KMS-11 (cell line): ENCODE results near the gene RASGEF1B.

Source experiments
- H2AFZ ChIP-seq: fragments of 200-600 bp; sonication (generic); 2 replicates; pipeline ENCODE4 v1.6.1; 2016; ENCODE audit warnings: antibody characterized with exemption, mixed run types, low read depth
- H3K27ac ChIP-seq: fragments of 200-600 bp; sonication (generic); 2 replicates; pipeline ENCODE4 v1.6.1; 2016; ENCODE audit warnings: mild to moderate bottlenecking, mixed run types
- H3K27me3 ChIP-seq: fragments of 200-600 bp; sonication (generic); 2 replicates; pipeline ENCODE4 v1.6.1; 2017; ENCODE audit warnings: mild to moderate bottlenecking, low read depth, mixed run types, moderate library complexity; ENCODE audit not compliant: insufficient read depth
- H3K36me3 ChIP-seq: fragments of 200-600 bp; sonication (generic); 2 replicates; pipeline ENCODE4 v1.6.1; 2017; ENCODE audit warnings: mild to moderate bottlenecking, mixed run types; ENCODE audit not compliant: insufficient read depth
- H3K4me1 ChIP-seq: fragments of 200-600 bp; sonication (generic); 2 replicates; pipeline ENCODE4 v1.6.1; 2016; ENCODE audit warnings: mild to moderate bottlenecking, low read depth, mixed run types; ENCODE audit not compliant: poor library complexity, severe bottlenecking
- H3K4me2 ChIP-seq: fragments of 200-600 bp; sonication (generic); 2 replicates; pipeline ENCODE4 v1.7.0; 2016; ENCODE audit warnings: mild to moderate bottlenecking, mixed run types
- H3K4me3 ChIP-seq: fragments of 200-600 bp; sonication (generic); IDR thresholded peaks from 2 replicates; pipeline ENCODE4 v1.6.1; 2017; ENCODE audit warnings: low read depth, low read length, mixed read lengths; ENCODE audit not compliant: insufficient read depth
- H3K79me2 ChIP-seq: fragments of 200-600 bp; sonication (generic); 2 replicates; pipeline ENCODE4 v1.6.1; 2016; ENCODE audit warnings: low read depth, mixed run types; ENCODE audit not compliant: insufficient read depth
- H3K9ac ChIP-seq: fragments of 200-600 bp; sonication (generic); 2 replicates; pipeline ENCODE4 v1.6.1; 2016; ENCODE audit warnings: mild to moderate bottlenecking, mixed run types
- H4K20me1 ChIP-seq: fragments of 200-600 bp; sonication (generic); 2 replicates; pipeline ENCODE4 v1.6.1; 2016; ENCODE audit warnings: mild to moderate bottlenecking, mixed run types; ENCODE audit not compliant: insufficient read depth
- CTCF ChIP-seq: fragments of 200-600 bp; sonication (generic); conservative IDR thresholded peaks from 2 replicates; pipeline ENCODE4 v1.6.1; 2017; ENCODE audit warnings: low read depth, mild to moderate bottlenecking, antibody characterized with exemption, low read length, moderate library complexity, mixed read lengths

The RASGEF1B gene

GRCh38 chr4:81452452-81453006, 19.2 kb downstream of the RASGEF1B start:
- H3K36me3 ChIP-seq, result no peaks in the 10 kb centered on the region
- no peak overlapping the region for H3K27ac ChIP-seq
- H4K20me1 ChIP-seq, result no peaks in the 10 kb centered on the region
- no peaks in the 10 kb centered on the region for H3K27me3 ChIP-seq
- no peak overlapping the region for H3K4me3 ChIP-seq
- H3K79me2 ChIP-seq, result no peaks in the 10 kb centered on the region
- no peak overlapping the region for H3K9ac ChIP-seq
- H3K4me2 ChIP-seq, result no peak overlapping the region
- no peaks in the 10 kb centered on the region for H3K4me1 ChIP-seq
- H2AFZ ChIP-seq, result no peak overlapping the region
- TF ChIP-seq CTCF, result no peak

- Histone ChIP-seq H3K36me3 (peaks cover 8% of the 10 kb centered on the region; the same call in 1 of the 2 replicates), H3K4me2 (no peak overlapping the region), H3K9ac (no peak overlapping the region), H3K4me1 (no peaks in the 10 kb centered on the region), H3K79me2 (no peaks in the 10 kb centered on the region), H3K4me3 (no peak overlapping the region), H3K27me3 (no peaks in the 10 kb centered on the region), H2AFZ (no peak overlapping the region), H4K20me1 (no peaks in the 10 kb centered on the region), H3K27ac (no peak overlapping the region)
- TF ChIP-seq CTCF, result no peak
Observed at GRCh38 chr4:81449015-81449414, 22.7 kb downstream of the RASGEF1B start.

GRCh38 chr4:81447566-81448229, 24.0 kb downstream of the RASGEF1B start:
- H3K36me3 ChIP-seq, result peaks cover 8% of the 10 kb centered on the region; the same call in 1 of the 2 replicates

GRCh38 chr4:81446634-81447033, 25.1 kb downstream of the RASGEF1B start:
- Histone ChIP-seq H3K9ac (no peak overlapping the region), H3K4me2 (no peak overlapping the region), H3K36me3 (peaks cover 8% of the 10 kb centered on the region; the same call in 1 of the 2 replicates), H3K27ac (no peak overlapping the region), H4K20me1 (no peaks in the 10 kb centered on the region), H3K79me2 (no peaks in the 10 kb centered on the region), H3K4me3 (no peak overlapping the region), H3K4me1 (no peaks in the 10 kb centered on the region), H2AFZ (no peak overlapping the region), H3K27me3 (no peaks in the 10 kb centered on the region)
- no peak for TF ChIP-seq CTCF

More at GRCh38 chr4:81447566-81448229, 24.0 kb downstream of the RASGEF1B start:
- Histone ChIP-seq H3K9ac (no peak overlapping the region), H3K79me2 (no peaks in the 10 kb centered on the region), H3K4me3 (no peak overlapping the region), H3K4me1 (no peaks in the 10 kb centered on the region), H3K27ac (no peak overlapping the region), H3K4me2 (no peak overlapping the region), H2AFZ (no peak overlapping the region), H4K20me1 (no peaks in the 10 kb centered on the region), H3K27me3 (no peaks in the 10 kb centered on the region)
- no peak for TF ChIP-seq CTCF
